ENCODE measurements around the gene CACNA2D4.

Gene CACNA2D4

GRCh38 chr12:1768615-1769014 is 149.8 kb downstream of the CACNA2D4 start:
- DNase-seq = no peak

GRCh38 chr12:1767407-1768090 is 150.9 kb downstream of the CACNA2D4 start:
- no peak for DNase-seq

- no peak for DNase-seq
These were observed 152.3 kb downstream of the CACNA2D4 start for GRCh38 chr12:1766110-1766509.

GRCh38 chr12:1763153-1763552 is 155.3 kb downstream of the CACNA2D4 start:
- DNase-seq = no peak

- DNase-seq = no peak
These were observed 156.6 kb downstream of the CACNA2D4 start for GRCh38 chr12:1761857-1762256.

- DNase-seq = no peak
These were observed 157.7 kb downstream of the CACNA2D4 start for GRCh38 chr12:1760566-1761382.

- DNase-seq = no peak
These were observed 159.6 kb downstream of the CACNA2D4 start for GRCh38 chr12:1758887-1759286.

GRCh38 chr12:1758376-1758775 is 160.1 kb downstream of the CACNA2D4 start:
- DNase-seq = no peak

GRCh38 chr12:1750300-1750699 is 168.2 kb downstream of the CACNA2D4 start:
- DNase-seq = no peak

- no peak for DNase-seq
These were observed 169.4 kb downstream of the CACNA2D4 start for GRCh38 chr12:1749019-1749418.

GRCh38 chr12:1747609-1748008 is 170.8 kb downstream of the CACNA2D4 start:
- DNase-seq = no peak

- DNase-seq = no peak
These were observed 173.5 kb downstream of the CACNA2D4 start for GRCh38 chr12:1744932-1745331.

Data from activated effector memory CD4-positive, alpha-beta T cell treated with anti-CD3 and anti-CD28 coated beads, Interleukin-2, amount 50 U/mL, for 16 hours (primary cell).